Kidney (tissue), 14 donors: Measurements from ENCODE around the gene HIPK2. TPM values are rescaled to one million over a fixed set of nuclear protein-coding genes. Genes with fewer than 3 reads are reported as not detected.

Experiments used
- DNase-seq, 5 donors: peaks; one replicate each; pipeline ENCODE4 v3.0.0-alpha.2; 2013 to 2020
- FAIRE-seq: peaks from 2 replicates; lab custom pipeline; 2012; peaks lifted over from hg19 to GRCh38; lab: Jason Lieb, UNC
- H3K27ac ChIP-seq, 2 donors: one replicate each; pipeline ENCODE4 v1.7.0; 2013; ENCODE audit warnings: low read depth in 2 of 2, low read length in 2 of 2, inconsistent platforms in 1 of 2
- H3K27me3 ChIP-seq: one replicate; pipeline ENCODE4 v1.7.1; 2013; ENCODE audit warnings: low read length, inconsistent platforms; ENCODE audit not compliant: control insufficient read depth, insufficient read depth
- H3K36me3 ChIP-seq, 3 donors: one replicate each; pipeline versions ENCODE4 v1.7.0 to v1.7.1; 2013; ENCODE audit warnings: low read length in 3 of 3, control low read depth in 1 of 3, inconsistent platforms in 1 of 3; ENCODE audit not compliant: insufficient read depth in 3 of 3, control insufficient read depth in 2 of 3
- H3K4me1 ChIP-seq, 3 donors: one replicate each; pipeline versions ENCODE4 v1.7.0 to v1.7.1; 2013; ENCODE audit warnings: low read length in 3 of 3, inconsistent platforms in 1 of 3, low read depth in 1 of 3; ENCODE audit not compliant: control insufficient read depth in 2 of 3, insufficient read depth in 2 of 3
- H3K4me3 ChIP-seq, 3 donors: one replicate each; pipeline versions ENCODE4 v1.7.0 to v1.8.1; 2013; ENCODE audit warnings: low read length in 3 of 3, control low read depth in 1 of 3, inconsistent platforms in 1 of 3
- H3K9ac ChIP-seq, 3 donors: one replicate each; pipeline versions ENCODE4 v1.7.0 to v1.7.1; 2013; ENCODE audit warnings: low read length in 3 of 3, control low read depth in 1 of 3, inconsistent platforms in 1 of 3
- H3K9me3 ChIP-seq, 3 donors: one replicate each; pipeline versions ENCODE4 v1.7.0 to v1.7.1; 2013; ENCODE audit warnings: low read length in 3 of 3, control low read depth in 1 of 3, inconsistent platforms in 1 of 3; ENCODE audit not compliant: control insufficient read depth in 2 of 3, insufficient read depth in 1 of 3
- CTCF ChIP-seq: IDR thresholded peaks from 3 replicates; pipeline ENCODE4 v1.5.1; 2012; ENCODE audit warnings: mild to moderate bottlenecking, moderate library complexity, borderline replicate concordance; ENCODE audit not compliant: insufficient read depth; ENCODE audit errors: extremely low read depth
- intact Hi-C: fragments of 100-400 bp; cut with DNase I; formaldehyde crosslinking; loops from one replicate; pipeline ENCODE4 v1.11.1; 2022
- polyA plus RNA-seq: library from polyadenylated mRNA; stranded (reverse); fragments of 350-450 nt; fragmentation: Illumina TruSeq; extraction: RNeasy Lipid Tissue Mini Kit (QIAGEN cat#74804); gene quantifications from one replicate; pipeline ENCODE4 v1.2.3, GENCODE V29; 2014; ENCODE audit warnings: low read depth, low replicate concordance; ENCODE audit not compliant: insufficient read depth
- total RNA-seq: library from RNA; stranded (reverse); fragmentation: NEBNext Ultra II Directional; extraction: Animal tissue kit (Norgen Biotek cat#: 25700); gene quantifications from one replicate; pipeline ENCODE4 v1.2.1, GENCODE V29; 2021
- donor health status: control.
- donor health status: control.
- donor health status: control.
- donor health status: control.
- donor health status: control.
- donor health status: DM: yes; HTN: yes; CAD: no.
- donor health status: Normal renal cell carcinoma (clear cell type).

The HIPK2 gene
- total and polyA plus RNA-seq, 2 donors from 2014 or later: 9.6 to 153 TPM

GRCh38 chr7:139718141-139718540 lies 59.7 kb downstream of the HIPK2 start:
- DNase-seq (no peak), FAIRE-seq (no peak)
- Histone ChIP-seq H3K4me3 (no peak overlapping the region), H3K27ac (no peak overlapping the region), H3K9ac (no peak overlapping the region), H3K27me3 (no peaks in the 10 kb centered on the region), H3K4me1 (peaks cover 0 to 40% (median 20%) of the 10 kb centered on the region in 3 donors), H3K9me3 (no peaks in the 10 kb centered on the region), H3K36me3 (peaks cover 5 to 21% (median 13%) of the 10 kb centered on the region in 3 donors)
- intact Hi-C loops: no loop called here
- no peak for TF ChIP-seq CTCF

GRCh38 chr7:139716156-139716942 lies 61.4 kb downstream of the HIPK2 start:
- peaks cover 0 to 40% (median 16%) of the 10 kb centered on the region in 3 donors for H3K4me1 ChIP-seq
- H3K9me3 ChIP-seq: no peaks in the 10 kb centered on the region
- DNase-seq: no peak
- FAIRE-seq: no peak
- intact Hi-C loops: no loop called here
- H3K36me3 ChIP-seq: peaks cover 5 to 21% (median 17%) of the 10 kb centered on the region in 3 donors
- H3K27ac ChIP-seq: no peak overlapping the region
- no peak overlapping the region for H3K4me3 ChIP-seq
- H3K27me3 ChIP-seq: no peaks in the 10 kb centered on the region
- TF ChIP-seq CTCF: no peak
- H3K9ac ChIP-seq: no peak overlapping the region

GRCh38 chr7:139715194-139715815 lies 62.5 kb downstream of the HIPK2 start:
- Histone ChIP-seq H3K4me1 (peaks cover 0 to 34% (median 11%) of the 10 kb centered on the region in 3 donors), H3K9me3 (no peaks in the 10 kb centered on the region), H3K27me3 (no peaks in the 10 kb centered on the region), H3K36me3 (peaks cover 5 to 21% (median 17%) of the 10 kb centered on the region in 3 donors), H3K4me3 (no peak overlapping the region), H3K9ac (no peak overlapping the region), H3K27ac (peak overlapping the region; percentile 64 to 82)
- intact Hi-C loops: no loop called here
- DNase-seq (no peak), FAIRE-seq (no peak)
- TF ChIP-seq CTCF: no peak
